HG03457 (cell line): ENCODE measurements around the gene NHERF1.

ENCODE experiments used
- ATAC-seq: cut with Tn5 transposase; IDR thresholded peaks from one replicate; pipeline ENCODE4 v1.9.1; 2021; ENCODE audit warnings: moderate number of reproducible peaks; ENCODE audit not compliant: unreplicated experiment

NHERF1 gene

GRCh38 chr17:74748529-74749278 is at the start of gene NHERF1:
Gene NHERF1, plus strand, starts transcription at chr17:74748628. Its CDS starts 219 bp downstream, at chr17:74748847.
- peak; percentile 87 for ATAC-seq

- ATAC-seq, result no peak
Measured at GRCh38 chr17:74699236-74699635, 49.2 kb upstream of the NHERF1 start.

- ATAC-seq, result no peak
Measured at GRCh38 chr17:74702116-74702871, 46.1 kb upstream of the NHERF1 start.

- no peak for ATAC-seq
Measured at GRCh38 chr17:74703311-74703710, 45.1 kb upstream of the NHERF1 start.

- no peak for ATAC-seq
Measured at GRCh38 chr17:74704544-74704943, 43.9 kb upstream of the NHERF1 start.

- no peak for ATAC-seq
Measured at GRCh38 chr17:74711058-74711824, 37.2 kb upstream of the NHERF1 start.

GRCh38 chr17:74712301-74712700 is 36.1 kb upstream of the NHERF1 start:
- no peak for ATAC-seq

GRCh38 chr17:74712756-74713155 is 35.7 kb upstream of the NHERF1 start, which contains the start of gene CD300LF:
Gene CD300LF, minus strand, starts transcription at chr17:74712923. Its CDS starts 57 bp downstream, at chr17:74712866.
- ATAC-seq, result no peak

- ATAC-seq, result no peak
Measured at GRCh38 chr17:74713171-74713755, 35.2 kb upstream of the NHERF1 start.

GRCh38 chr17:74715144-74715543 is 33.3 kb upstream of the NHERF1 start:
- ATAC-seq, result no peak

- no peak for ATAC-seq
Measured at GRCh38 chr17:74720506-74720905, 27.9 kb upstream of the NHERF1 start.

GRCh38 chr17:74722782-74723181 is 25.6 kb upstream of the NHERF1 start:
- ATAC-seq, result no peak

- no peak for ATAC-seq
Measured at GRCh38 chr17:74723891-74724290, 24.5 kb upstream of the NHERF1 start.

- ATAC-seq, result no peak
Measured at GRCh38 chr17:74725111-74725510, 23.3 kb upstream of the NHERF1 start.

GRCh38 chr17:74728033-74728701 is 20.3 kb upstream of the NHERF1 start:
- no peak for ATAC-seq

GRCh38 chr17:74728702-74729075 is 19.7 kb upstream of the NHERF1 start:
- no peak for ATAC-seq

- no peak for ATAC-seq
Measured at GRCh38 chr17:74729368-74729767, 19.1 kb upstream of the NHERF1 start.

- ATAC-seq, result no peak
Measured at GRCh38 chr17:74729866-74730265, 18.6 kb upstream of the NHERF1 start.

GRCh38 chr17:74730491-74731346 is 17.7 kb upstream of the NHERF1 start:
- no peak for ATAC-seq

GRCh38 chr17:74731347-74731605 is 17.2 kb upstream of the NHERF1 start:
- no peak for ATAC-seq
